GM04504 (cell line): ENCODE data around the gene KIF4B.
"Not testable (repeated sequence)": the region's sequence is repeated elsewhere in the genome, so short reads cannot be mapped to it uniquely, and the experiment has no call there.

Experiments used
- DNase-seq: peaks from one replicate; pipeline ENCODE4 v3.0.0-alpha.2; 2012; ENCODE audit warnings: low read depth

The KIF4B gene

GRCh38 chr5:155004138-155004744 is 9.3 kb upstream of the KIF4B start:
- no peak for DNase-seq

GRCh38 chr5:155006265-155006664 is 7.3 kb upstream of the KIF4B start:
- not testable (repeated sequence) for DNase-seq

DNA sequence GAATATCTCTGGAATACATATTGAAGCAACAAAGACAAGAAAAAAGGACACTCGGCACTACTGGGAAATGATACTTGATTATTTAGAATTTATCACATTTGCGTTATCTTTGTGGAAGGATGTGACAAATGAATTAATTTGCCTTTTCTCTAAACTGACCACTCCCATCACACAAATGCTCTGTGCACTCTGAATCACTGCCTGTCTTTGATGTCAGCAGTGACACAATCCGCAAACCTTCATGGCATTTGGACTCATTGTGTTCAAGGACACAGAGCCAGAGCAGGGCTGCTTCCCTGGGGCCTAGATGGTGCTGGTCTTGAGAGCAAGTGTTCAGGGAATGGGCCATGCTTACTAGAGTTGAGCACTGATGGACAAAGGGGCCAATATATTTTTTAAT is 4.9 kb upstream of the KIF4B start:
- no peak for DNase-seq

- no peak for DNase-seq
Measured at GRCh38 chr5:155010881-155011280, 2.7 kb upstream of the KIF4B start.

GRCh38 chr5:155015239-155015638 is 1.7 kb downstream of the KIF4B start:
- DNase-seq, result no peak

DNA sequence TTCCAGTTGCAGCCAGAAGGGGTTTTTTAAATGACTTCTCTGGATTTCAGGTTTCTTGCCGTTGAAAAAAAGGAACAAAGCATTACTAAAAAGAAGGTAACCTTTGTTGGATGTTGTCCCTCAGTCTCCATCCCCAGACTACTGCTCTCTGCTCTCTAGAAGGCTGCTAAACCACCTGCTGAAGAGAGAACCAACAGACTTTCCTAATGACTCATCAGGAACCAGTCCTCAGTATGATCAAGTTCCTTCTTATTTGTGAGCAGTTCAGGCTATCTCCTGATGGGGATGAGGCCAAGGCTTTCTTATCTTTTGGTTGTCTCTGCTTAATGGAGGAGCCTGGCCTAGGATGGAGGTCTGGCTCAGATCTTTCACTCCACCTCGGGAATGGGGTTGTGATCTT is 4.1 kb downstream of the KIF4B start:
- no peak for DNase-seq

DNA sequence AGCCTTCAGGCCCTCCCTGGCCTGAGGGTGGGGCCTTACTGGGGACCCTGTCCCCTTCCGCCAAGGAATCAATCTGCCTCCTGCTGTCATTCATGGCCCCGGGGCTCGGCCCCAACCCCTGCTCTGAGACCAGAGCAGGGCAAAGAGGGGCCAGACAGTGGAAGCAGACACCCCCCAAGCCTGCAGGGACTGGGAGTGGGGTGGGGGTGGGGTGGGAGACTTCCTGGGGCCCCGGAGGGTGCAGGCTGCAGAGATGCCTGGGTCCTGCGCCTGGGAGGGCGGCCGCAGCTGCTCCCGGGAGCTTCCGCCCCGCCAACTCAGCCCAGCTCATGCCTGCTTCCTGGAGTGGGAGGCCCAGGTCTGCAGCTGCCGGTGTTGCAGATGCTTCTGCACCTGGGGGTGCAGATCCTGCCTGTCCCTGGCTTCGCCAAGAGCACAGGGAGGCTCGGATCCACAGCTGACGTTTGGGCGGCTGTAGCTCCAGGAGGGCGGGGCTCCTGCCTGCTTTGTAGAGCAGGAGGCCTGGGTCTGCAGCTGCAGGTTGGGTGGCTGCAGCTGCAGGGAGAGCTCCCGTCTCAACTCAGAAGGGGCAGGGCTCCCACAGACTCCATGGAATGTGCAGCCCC is 6.2 kb downstream of the KIF4B start:
- no peak for DNase-seq

DNA sequence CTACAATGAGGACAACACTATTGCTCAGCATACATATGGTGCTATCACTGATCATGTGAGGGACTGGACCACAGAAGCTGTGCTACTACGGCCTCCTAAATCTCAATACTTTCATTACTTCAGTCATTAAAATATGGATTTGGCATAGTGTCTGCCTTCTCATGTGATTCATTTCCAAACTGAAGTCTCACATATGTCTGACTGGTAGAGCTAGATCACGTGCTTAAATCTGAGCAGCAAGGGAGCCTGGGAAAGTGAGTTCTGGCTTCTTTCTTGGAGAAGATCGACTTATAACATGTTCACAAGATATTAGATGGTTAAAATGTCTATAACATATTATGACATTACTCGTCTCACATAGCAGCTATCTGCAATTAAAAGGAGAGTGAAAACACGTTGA is 8.3 kb downstream of the KIF4B start:
- no peak for DNase-seq

GRCh38 chr5:155023320-155023719 is 9.8 kb downstream of the KIF4B start:
- DNase-seq, result no peak

GRCh38 chr5:155024015-155024414 is 10.5 kb downstream of the KIF4B start:
- no peak for DNase-seq

DNA sequence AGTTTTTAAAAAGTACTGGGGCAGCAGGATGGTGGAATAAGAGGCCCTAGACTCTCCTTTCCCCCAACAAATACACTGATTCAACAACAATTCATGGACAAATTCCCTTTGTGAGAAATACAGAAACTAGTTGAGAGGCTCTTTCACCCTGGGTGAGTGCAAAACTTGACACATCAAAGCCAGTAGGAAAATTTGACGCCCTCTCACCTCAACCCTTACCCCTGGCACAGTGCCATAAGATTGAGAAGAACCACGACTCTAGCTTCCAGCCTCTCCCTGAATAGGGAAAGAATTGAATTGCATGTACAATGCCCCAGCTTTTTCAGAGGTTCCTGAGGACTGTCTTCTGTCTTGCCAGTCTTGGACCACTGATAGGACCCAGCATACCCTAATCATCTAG is 12.3 kb downstream of the KIF4B start:
- no peak for DNase-seq

- DNase-seq, result no peak
Measured at GRCh38 chr5:155027993-155028629, 14.6 kb downstream of the KIF4B start.

- DNase-seq, result no peak
Measured at GRCh38 chr5:155029240-155029639, 15.7 kb downstream of the KIF4B start.

DNA sequence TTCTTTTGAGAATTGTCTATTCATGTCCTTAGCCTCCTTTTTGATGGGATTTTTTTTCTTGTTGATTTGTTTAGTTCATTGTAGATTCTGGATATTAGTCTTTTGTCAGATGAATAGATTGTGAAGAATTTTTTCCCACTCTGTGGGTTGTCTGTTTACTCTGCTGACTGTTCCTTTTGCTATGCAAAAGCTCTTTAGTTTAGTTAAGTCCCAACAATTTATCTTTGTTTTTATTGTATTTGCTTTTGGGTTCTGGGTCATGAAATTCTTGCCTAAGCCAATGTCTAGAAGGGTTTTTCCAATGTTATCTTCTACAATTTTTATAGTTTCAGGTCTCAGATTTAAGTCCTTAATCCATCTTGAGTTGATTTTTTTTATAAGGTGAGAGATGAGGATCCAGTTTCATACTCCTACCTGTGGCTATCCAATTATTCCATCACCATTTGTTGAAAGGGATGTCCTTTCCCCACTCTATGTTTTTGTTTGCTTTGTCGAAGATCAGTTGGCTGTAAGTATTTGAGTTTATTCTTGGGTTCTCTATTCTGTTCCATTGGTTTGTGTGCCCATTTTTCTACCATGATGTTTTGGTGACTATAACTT is 20.7 kb downstream of the KIF4B start:
- DNase-seq, result not testable (repeated sequence)

DNA sequence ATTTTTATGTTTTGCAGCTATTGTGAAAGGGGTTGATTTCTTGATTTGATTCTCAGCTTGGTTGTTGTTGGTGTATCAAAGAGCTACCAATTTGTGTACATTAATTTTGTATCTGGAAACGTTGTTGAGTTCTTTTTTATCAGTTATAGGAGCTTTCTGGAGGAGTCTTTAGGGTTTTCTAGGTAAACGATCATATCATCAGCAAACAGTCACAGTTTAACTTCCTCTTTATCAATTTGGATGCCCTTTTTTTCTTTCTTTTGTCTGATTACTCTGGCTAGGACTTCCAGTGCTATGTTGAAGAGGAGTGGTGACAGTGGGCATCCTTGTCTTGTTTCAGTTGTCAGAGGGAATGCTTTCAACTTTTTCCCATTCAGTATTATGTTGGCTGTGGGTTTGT is 21.5 kb downstream of the KIF4B start:
- not testable (repeated sequence) for DNase-seq

DNA sequence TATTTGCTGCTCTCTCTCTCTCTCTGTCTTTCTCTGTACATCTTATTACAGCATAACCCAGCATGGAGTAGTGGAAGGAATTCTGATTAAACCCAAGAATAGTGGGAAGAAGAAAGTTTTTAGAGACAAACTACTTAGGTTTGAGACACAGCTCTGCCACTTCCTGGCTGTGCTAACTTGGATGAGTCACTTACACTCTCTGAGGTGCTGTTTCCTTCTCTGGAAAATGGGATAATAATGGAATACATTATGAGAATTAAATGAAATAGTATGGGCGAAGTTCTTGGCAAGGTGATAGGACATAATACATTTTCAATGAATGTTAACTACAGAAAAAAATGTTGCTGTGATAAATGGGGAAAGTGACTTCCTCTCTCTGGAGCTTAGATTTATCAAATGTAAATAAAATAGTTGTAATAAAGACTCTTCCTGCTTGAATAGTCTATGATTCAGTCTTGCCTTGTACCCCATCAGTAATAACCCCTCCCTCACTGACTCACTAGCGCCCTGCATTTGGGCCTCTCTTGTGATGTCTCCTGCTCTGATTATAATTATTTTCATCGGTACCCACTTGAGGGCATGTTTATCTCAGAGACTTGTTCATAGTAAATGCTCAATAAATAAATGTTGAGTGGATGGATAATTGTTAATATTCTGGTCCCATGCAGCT is 27.6 kb downstream of the KIF4B start:
- no peak for DNase-seq

DNA sequence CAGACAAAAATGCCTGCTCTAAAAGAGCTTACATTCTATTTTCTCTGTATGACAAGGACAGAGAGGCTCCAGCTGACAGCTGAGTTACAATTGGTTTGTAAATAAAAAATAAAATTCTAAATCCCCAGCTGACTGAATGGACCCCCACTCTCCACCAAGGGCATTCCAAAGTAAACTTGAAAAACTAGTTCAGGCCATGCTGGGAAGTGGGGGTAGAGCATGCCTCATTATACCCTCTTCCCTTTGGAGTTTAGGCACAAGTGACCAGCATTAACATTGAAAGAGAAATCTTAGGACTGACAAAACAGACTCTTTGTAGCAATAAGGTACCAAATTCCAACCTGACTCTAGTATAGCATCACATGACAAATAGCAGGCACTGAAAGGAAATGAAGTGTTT is 31.0 kb downstream of the KIF4B start:
- DNase-seq, result no peak

- DNase-seq, result no peak
Measured at GRCh38 chr5:155046591-155046990, 33.0 kb downstream of the KIF4B start.

GRCh38 chr5:155047818-155048217 is 34.3 kb downstream of the KIF4B start:
- DNase-seq, result no peak

- no peak for DNase-seq
Measured at GRCh38 chr5:155049569-155050383, 36.2 kb downstream of the KIF4B start.

- no peak for DNase-seq
Measured at GRCh38 chr5:155050384-155051019, 36.9 kb downstream of the KIF4B start.
